Stimulated activated naive CD4-positive, alpha-beta T cell treated with Interleukin-2 at 50 U/mL for 16 hours (primary cell): ENCODE results near the gene PGM2.
"Not testable (repeated sequence)": the region's sequence is repeated elsewhere in the genome, so short reads cannot be mapped to it uniquely, and the experiment has no call there.

Experiments
- DNase-seq: peaks from one replicate; lab custom pipeline; 2025; lab: John Stamatoyannopoulos, UW

The PGM2 gene

GRCh38 chr4:37826295-37827029 lies at the start of gene PGM2:
Gene PGM2 (plus strand): TSS chr4:37826686. CDS start chr4:37826733, 47 bp downstream.
- DNase-seq = peak; percentile 91

GRCh38 chr4:37779896-37780295 lies 46.6 kb upstream of the PGM2 start:
- no peak for DNase-seq

- DNase-seq = peak; percentile 1
These were observed 45.9 kb upstream of the PGM2 start for GRCh38 chr4:37780444-37781130.

GRCh38 chr4:37781131-37781455 lies 45.4 kb upstream of the PGM2 start:
- no peak for DNase-seq

- not testable (repeated sequence) for DNase-seq
These were observed 40.2 kb upstream of the PGM2 start for GRCh38 chr4:37786267-37786666.

GRCh38 chr4:37787883-37788460 lies 38.5 kb upstream of the PGM2 start:
- DNase-seq = not testable (repeated sequence)

GRCh38 chr4:37788819-37789218 lies 37.7 kb upstream of the PGM2 start:
- DNase-seq = no peak

- DNase-seq = no peak
These were observed 34.2 kb upstream of the PGM2 start for GRCh38 chr4:37792241-37792640.

GRCh38 chr4:37793562-37793961 lies 32.9 kb upstream of the PGM2 start:
- DNase-seq = no peak

- no peak for DNase-seq
These were observed 32.4 kb upstream of the PGM2 start for GRCh38 chr4:37794056-37794455.

- DNase-seq = no peak
These were observed 30.8 kb upstream of the PGM2 start for GRCh38 chr4:37795581-37796195.

- DNase-seq = no peak
These were observed 29.1 kb upstream of the PGM2 start for GRCh38 chr4:37797374-37797773.

- DNase-seq = no peak
These were observed 28.6 kb upstream of the PGM2 start for GRCh38 chr4:37797923-37798322.

- no peak for DNase-seq
These were observed 27.9 kb upstream of the PGM2 start for GRCh38 chr4:37798616-37799015.

- no peak for DNase-seq
These were observed 26.4 kb upstream of the PGM2 start for GRCh38 chr4:37799941-37800554.

- DNase-seq = no peak
These were observed 24.3 kb upstream of the PGM2 start for GRCh38 chr4:37802068-37802666.

- no peak for DNase-seq
These were observed 23.0 kb upstream of the PGM2 start for GRCh38 chr4:37803348-37803973.

- DNase-seq = no peak
These were observed 21.4 kb upstream of the PGM2 start for GRCh38 chr4:37805091-37805490.

- no peak for DNase-seq
These were observed 13.8 kb upstream of the PGM2 start for GRCh38 chr4:37812713-37813112.

- DNase-seq = peak; percentile 1
These were observed 10.9 kb upstream of the PGM2 start for GRCh38 chr4:37815591-37815990.

GRCh38 chr4:37816006-37816405 lies 10.5 kb upstream of the PGM2 start:
- DNase-seq = peak; percentile 1

GRCh38 chr4:37816719-37817118 lies 9.8 kb upstream of the PGM2 start:
- DNase-seq = no peak
